ENCODE results near the gene TSC22D2.

The TSC22D2 gene

DNA sequence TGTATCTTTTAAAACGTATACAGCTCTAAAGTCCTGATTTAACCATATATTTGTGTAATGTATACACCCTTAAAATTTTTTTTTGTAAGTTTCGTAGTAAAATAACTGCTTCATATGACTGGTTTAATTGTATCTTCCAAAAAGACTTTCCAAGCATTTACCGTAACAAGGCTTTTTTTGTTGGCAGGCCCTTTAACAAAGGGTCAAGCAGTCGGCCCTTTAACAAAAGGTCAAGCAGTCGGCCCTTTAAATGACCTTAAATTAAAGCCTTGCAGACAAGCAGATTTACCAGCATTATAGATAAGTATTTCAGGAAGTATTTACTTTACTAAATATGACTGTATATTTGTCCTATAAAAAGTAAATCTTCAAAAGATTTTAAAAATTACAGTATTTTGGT lies 28.1 kb downstream of the TSC22D2 start:
- intact Hi-C loops (cut with DNase I) = no loop called here
- no peak for DNase-seq

GRCh38 chr3:150439657-150440056 lies 31.6 kb downstream of the TSC22D2 start:
- no peak for DNase-seq
- intact Hi-C loops (cut with DNase I) = no loop called here

DNA sequence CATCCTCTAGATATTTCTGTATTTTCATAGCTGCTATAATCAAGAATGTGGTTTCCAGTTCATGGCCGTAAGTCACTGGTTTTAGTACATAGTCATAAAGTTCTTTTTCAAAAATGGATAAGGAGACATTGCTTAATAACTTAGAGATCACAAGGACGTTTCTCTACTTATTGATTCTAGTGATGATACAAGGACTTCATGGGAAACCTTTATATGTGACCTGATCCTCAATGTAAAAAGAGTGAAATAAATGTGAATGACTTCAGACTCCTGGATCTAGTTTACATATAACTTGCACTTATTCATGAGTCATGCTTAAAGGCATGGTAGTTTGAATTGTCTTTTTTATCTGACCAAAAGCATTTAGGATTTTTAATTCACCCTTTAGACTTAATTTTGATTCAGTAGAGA lies 35.2 kb downstream of the TSC22D2 start:
- intact Hi-C loops (cut with DNase I) = no loop called here
- DNase-seq = no peak

GRCh38 chr3:150444371-150444770 lies 36.3 kb downstream of the TSC22D2 start:
- intact Hi-C loops (cut with DNase I) = no loop called here
- DNase-seq = no peak

DNA sequence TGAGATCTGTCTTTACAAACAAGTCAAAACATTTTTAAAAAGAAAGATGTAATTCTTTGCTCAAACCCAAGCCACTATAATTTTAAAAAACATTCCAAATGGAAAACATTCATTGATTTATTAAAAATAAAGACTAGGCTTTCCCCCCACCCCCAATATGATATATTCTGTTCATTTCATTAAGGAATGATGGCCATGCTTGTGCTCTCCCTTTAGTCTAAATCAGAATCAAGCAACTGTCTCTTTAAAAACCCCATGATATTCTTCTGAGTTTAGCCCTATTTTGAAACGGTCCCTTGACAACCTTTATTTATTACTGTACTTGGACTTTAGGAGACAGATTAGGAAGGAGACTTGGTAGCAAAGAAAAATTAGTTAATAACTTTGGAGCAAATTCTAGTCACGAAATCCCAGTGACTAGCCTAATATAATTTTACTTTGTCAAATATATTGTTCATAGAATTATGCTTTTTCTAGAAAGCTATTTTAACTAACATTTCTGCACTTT lies 38.4 kb downstream of the TSC22D2 start:
- no peak for DNase-seq
- intact Hi-C loops (cut with DNase I) = no loop called here

DNA sequence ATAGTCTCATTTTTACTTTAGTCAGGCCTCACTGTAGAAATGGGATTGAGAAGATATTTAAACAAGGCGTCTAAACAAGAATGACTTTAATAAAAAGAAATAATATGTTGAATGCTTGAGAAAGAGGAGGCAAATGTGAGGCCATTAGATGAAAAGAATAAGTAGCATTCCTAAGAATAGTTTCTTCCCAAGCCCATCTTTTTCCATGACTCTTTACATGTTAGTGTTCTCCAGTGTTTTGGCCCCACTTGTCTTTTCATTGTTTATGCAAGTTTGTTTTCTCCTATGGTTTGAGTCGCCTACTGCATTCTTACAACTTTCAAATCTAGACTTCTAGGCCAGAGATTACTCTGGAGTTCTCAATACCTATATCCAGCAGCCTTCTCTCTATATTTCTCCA lies 39.0 kb downstream of the TSC22D2 start:
- intact Hi-C loops (cut with DNase I) = no loop called here
- no peak for DNase-seq

- intact Hi-C loops (cut with DNase I) = no loop called here
- DNase-seq = no peak
Measured at GRCh38 chr3:150447631-150448465, 39.8 kb downstream of the TSC22D2 start.

DNA sequence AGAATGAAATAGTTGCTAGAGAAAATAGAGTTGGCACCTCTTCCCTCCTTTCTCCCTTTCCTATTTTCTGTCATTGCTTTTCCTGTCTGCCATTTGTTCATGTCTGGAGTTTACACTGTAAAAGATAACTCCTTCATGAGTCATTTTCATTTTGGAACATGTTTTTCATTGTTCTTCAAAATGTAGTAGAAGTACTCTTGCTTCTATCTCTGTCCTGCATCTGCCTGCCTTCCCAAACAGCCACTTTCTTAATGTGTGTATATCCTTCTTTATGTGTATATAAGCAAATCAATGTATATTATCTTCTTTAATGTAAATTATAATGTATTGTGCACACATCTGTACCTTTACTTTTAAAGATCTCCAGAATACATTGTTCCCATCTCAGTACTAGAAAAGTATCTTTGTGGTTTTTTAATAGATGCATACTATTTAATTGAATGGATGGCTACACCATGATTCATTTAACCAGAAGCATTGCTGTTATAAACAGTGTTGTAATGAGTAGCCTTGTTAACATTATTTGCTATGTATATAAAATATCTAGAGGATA lies 41.1 kb downstream of the TSC22D2 start:
- intact Hi-C loops (cut with DNase I) = no loop called here
- no peak for DNase-seq

DNA sequence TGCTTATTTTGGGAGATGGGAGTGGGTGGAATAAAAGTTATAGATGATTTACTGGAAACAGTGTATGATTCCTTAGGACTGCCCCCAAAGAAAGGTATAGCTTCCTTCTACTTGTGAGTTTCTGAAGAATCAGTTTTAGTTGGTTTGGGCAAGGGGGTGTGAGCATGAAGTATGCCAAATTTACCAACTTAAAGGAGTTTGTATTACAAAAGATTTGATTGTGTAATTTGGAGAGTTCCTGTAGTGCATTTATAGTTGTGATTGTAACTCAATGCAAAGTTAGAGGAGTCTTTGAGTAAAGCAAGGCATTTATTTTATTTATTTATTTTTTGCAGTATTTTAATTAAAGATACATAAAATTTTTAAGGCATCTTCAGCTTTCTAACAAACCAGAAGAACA lies 42.8 kb downstream of the TSC22D2 start:
- DNase-seq = no peak
- intact Hi-C loops (cut with DNase I) = no loop called here

DNA sequence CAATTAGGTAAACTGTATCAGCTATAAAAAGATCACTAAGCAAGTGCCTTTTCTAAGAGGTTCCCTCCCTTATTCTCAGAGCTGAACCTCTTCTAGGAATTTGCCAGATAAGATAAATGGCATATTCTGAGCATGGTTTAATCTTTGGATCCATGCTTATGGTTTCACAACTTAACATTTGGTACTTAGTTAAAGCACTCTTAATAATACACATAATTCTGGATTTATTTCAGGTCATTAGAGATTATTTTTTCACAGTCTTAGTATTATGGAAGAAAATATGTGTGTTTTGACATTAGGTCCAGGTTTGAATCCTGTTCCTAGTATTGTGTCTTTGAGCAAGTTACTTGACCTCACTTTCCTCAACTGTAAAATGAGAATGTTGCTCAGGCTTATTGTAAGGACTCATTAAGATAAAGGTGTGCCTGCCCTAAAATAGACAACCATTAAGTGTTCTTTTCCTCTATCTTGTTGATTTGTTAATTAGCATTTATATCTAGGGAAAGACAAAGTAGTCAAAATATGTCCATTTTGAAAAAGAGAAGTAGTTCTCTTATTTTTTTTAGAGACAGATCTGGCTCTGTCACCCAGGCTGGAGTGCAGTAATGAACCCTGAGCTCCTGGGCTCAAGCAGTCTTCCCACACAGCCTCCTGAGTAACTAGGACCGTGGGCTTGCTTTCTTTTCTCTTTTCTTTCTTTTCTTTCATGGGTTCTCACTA lies 43.4 kb downstream of the TSC22D2 start:
- intact Hi-C loops (cut with DNase I) = no loop called here
- DNase-seq = no peak

GRCh38 chr3:150453353-150453752 lies 45.3 kb downstream of the TSC22D2 start:
- intact Hi-C loops (cut with DNase I) = no loop called here
- no peak for DNase-seq

- no peak for DNase-seq
- intact Hi-C loops (cut with DNase I) = no loop called here
Measured at GRCh38 chr3:150454085-150454484, 46.0 kb downstream of the TSC22D2 start.

DNA sequence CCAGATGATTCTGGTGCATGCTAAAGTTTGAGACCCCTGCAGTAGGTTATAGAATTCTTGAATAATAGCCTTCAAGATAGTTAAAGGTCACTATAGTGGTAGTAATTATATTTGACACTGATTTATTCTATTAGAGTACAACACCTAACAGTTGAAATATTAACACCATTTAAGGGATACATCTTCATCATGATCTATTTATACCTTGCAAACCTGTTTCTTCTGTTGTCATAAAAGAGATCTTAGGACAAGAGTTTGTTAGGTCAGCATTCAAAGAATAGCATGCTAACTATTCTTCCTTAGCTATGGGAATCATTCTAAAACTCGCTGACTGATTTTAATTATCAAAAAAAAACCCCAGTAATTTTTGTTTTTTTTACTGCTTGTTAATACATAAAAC lies 46.5 kb downstream of the TSC22D2 start:
- DNase-seq = no peak
- intact Hi-C loops (cut with DNase I) = no loop called here

GRCh38 chr3:150455341-150455740 lies 47.2 kb downstream of the TSC22D2 start:
- intact Hi-C loops (cut with DNase I) = no loop called here

DNA sequence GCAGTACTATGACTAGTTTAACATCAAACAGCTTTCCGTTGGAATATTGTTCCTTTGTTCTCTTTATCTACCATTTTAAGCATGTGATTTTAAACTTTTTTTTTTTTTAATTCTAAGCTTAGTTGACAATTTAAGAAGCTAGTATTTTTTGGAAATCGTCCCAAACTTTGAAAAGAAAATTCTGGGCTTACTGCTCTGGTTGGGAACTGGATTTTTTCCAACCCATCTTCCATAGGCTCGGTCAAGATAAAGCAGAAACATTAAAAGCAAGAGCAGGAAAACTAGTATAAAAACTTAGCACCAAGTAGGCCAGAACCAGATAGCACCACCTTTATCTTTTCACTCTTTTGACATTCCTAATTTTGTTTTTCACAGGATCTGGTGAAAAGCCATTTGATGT lies 49.9 kb downstream of the TSC22D2 start:
- intact Hi-C loops (cut with DNase I) = no loop called here
- DNase-seq = no peak

More at GRCh38 chr3:150455341-150455740, 47.2 kb downstream of the TSC22D2 start:
- no peak for DNase-seq

GRCh38 chr3:150460484-150460883 lies 52.4 kb downstream of the TSC22D2 start:
- no peak for DNase-seq
- intact Hi-C loops (cut with DNase I) = no loop called here

DNA sequence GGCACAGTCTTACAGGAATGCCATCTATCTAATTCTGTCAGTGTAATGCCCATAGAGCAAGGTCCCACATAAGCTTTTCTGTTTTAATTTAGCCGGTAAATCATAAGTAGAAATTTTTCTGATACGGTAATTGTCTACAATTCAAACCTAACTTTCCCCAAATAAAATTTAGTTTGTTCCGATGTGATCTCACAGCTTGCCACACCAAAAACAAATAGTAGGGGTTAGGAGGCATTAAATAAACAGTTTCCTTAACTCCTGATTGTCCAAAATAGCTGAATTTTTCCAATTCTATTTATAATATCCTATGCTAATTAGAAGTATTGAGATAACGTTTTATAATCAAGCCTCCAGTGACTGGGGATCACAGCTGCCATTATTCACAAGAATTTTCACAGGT lies 53.3 kb downstream of the TSC22D2 start:
- intact Hi-C loops (cut with DNase I) = no loop called here
- DNase-seq = no peak

GRCh38 chr3:150462108-150462507 lies 54.0 kb downstream of the TSC22D2 start:
- intact Hi-C loops (cut with DNase I) = no loop called here
- DNase-seq = no peak

DNA sequence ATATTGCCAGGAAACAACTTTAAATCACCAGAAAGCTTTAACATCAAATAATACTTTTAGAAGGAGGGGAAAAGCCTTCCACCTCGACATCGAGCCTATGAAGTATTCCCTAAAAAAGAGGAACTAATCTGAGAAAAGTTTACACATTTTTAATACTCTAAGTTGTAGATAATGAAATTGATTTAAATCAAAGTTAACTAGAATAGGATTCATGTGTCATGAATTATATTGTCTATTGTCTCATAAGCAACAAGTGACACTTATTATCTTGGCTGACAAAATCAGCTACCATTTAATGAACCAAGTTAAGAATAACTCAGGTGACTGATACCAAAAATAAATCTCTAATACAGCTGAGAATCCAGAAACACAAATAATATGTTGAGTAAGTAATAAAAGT lies 56.6 kb downstream of the TSC22D2 start:
- intact Hi-C loops (cut with DNase I) = no loop called here
- DNase-seq = no peak

DNA sequence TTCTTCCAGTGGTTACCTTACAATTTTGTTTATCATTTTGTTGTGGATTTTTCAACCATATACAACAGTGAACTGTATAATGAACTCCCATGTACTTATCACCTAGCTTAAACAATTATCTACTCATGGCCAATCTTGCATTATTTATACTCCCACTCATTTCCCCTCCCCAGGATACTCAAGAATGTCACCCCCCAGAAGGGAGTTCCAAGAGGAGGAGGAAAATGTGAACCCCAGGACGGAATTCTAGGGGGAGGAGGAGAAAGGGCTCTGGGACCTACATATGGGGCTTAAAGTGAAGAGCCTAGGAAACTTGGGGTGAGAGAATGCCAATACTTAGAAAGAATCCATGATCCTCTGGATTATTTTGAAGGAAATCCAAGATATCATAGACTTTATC lies 59.3 kb downstream of the TSC22D2 start:
- no peak for DNase-seq
- intact Hi-C loops (cut with DNase I) = no loop called here

All from head of caudate nucleus (tissue), 42 donors.